NOMO-1 treated with DMSO at 0.1 percent for 48 hours (cell line): ENCODE results near the gene LEFTY1.

Experiments
- DNase-seq: peaks from one replicate; lab custom pipeline; 2025; ENCODE audit not compliant: unreplicated experiment; lab: John Stamatoyannopoulos, UW

Gene LEFTY1

GRCh38 chr1:225917101-225917500, 28.2 kb upstream of the LEFTY1 start:
- no peak for DNase-seq

GRCh38 chr1:225915538-225915991, 26.6 kb upstream of the LEFTY1 start:
- DNase-seq = no peak

DNA sequence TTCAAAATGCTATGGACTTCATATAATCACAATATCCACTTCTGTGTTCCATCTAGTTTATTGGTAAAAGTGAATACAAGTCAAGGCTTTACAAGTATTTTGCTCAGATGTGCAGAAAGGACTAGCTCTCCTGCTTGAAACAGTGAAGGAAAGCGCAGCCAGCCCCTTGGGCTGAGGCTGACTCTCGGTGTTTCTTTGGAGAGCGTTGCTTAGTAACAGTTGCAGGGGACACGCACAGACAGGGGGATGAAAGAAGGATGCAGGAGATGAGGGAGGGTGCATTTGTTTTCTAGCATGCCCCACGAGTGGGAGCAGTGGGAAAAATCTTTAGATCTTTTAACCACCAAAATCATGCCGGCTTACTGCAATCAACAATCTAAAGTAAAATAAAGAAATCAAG, 26.0 kb upstream of the LEFTY1 start:
- DNase-seq = no peak

DNA sequence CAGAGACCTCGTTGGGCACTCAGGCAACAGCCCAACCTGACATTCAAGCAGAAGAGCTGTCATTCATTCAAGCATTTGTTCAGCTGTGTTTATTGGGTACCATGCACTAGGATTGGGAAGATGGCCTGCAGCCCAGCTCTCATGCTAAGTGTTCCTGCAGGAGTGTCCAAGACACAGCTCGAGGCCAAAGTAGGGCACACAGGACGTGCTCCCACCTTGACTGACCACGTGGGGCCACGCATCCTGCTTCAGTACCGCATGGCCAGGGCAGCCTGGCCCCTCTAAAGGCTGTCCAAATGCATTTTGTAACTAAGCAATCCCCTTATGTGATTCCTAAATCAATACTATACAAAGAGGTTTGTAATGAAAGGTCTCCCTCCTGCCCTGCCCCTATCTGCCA, 25.4 kb upstream of the LEFTY1 start:
- DNase-seq = no peak

GRCh38 chr1:225911191-225912130, 22.5 kb upstream of the LEFTY1 start:
- no peak for DNase-seq

DNA sequence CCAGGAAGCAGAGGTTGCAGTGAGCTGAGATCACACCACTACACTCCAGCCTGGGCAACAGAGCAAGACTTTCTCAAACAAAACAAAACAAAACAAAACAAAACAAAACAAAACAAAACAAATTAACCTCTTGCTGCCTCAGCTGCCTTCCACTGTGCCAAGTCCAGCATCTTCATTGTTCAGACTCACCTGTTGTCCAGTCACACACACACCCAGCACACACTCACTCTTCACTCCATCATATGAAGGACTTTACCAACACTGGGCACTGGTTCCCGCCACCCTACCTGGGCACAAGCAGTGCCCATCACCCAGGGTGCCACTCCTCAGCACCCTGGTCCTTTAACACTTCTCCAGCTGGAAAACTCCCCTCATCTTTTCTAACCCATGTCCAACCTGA, 20.5 kb upstream of the LEFTY1 start:
- DNase-seq = no peak

GRCh38 chr1:225908773-225909172, 19.8 kb upstream of the LEFTY1 start:
- no peak for DNase-seq

- no peak for DNase-seq
Measured at GRCh38 chr1:225908013-225908640, 19.2 kb upstream of the LEFTY1 start.

GRCh38 chr1:225907341-225907740, 18.4 kb upstream of the LEFTY1 start:
- no peak for DNase-seq

GRCh38 chr1:225906467-225906866, 17.5 kb upstream of the LEFTY1 start:
- DNase-seq = no peak

GRCh38 chr1:225903623-225904022, 14.7 kb upstream of the LEFTY1 start:
- DNase-seq = no peak

GRCh38 chr1:225899044-225899925, 10.3 kb upstream of the LEFTY1 start:
- DNase-seq = no peak

DNA sequence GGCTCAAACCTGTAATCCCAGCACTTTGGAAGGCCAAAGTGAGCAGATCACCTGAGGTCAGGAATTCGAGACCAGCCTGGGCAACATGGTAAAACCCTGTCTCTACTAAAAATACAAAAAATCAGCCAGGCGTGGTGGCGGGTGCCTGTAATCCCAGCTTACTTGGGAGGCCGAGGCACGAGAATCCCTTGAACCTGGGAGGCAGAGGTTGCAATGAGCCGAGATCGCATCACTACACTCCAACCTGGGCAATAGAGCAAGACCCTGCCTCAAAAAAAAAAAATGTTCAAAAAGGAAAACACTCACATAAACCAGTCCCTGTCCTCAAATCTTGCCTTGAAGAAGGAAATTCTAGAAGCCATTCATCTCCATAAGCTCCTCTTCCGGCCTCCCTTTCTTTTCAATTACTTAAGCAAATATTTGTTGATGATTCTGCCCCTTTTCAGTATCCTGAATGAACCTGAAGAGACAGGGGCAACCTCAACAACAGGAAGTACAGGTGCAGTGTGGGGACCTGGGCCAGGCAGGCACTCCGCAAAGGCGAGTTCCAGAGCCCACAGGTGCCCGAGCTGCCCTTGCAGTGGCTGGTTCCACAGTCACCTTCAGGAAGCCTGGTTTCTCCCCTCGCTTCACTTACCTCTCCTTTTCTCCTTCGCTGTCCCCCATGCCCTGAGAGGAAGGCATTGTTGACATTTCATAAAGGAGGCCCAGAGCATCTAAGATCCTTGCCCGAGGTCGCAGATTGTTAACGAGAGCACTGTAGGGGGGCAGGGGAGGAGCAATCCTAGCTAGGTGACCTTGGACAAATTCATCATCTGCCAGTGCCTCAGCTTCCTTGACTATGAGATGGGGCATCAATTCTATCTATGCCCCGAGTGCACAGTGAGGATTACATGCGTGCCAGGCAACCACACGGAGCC, 8.9 kb upstream of the LEFTY1 start:
- DNase-seq = no peak

DNA sequence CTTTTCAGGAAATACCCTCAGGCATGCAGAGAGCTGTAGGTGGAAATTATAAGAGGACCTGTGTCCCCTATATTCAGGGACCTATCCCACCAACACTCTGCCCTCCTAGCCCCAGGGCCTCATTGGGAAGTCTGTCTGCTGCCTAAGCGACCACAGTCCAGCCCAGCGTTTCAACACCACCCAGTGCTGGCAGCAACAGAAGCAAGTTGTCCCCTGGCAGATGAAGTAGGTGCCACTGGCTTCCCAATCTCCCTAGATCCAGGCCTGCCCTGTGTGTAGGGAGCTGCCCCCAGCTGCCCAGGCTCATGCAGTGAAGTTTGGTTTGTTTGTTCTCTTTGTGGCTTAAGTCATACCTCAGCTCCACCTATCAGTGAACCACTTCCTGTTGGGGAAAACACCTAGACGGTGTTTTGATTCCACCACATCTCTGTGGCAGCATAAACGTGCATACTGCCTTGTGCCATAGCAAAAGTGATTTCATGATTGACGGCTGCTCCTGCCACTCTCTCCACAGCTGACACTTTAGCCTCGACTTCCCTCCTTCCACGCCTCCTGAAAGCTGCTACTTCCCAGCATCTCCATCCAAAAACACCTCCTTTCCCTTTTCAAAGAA, 8.1 kb upstream of the LEFTY1 start:
- DNase-seq = no peak

GRCh38 chr1:225896494-225896893, 7.5 kb upstream of the LEFTY1 start:
- DNase-seq = no peak

DNA sequence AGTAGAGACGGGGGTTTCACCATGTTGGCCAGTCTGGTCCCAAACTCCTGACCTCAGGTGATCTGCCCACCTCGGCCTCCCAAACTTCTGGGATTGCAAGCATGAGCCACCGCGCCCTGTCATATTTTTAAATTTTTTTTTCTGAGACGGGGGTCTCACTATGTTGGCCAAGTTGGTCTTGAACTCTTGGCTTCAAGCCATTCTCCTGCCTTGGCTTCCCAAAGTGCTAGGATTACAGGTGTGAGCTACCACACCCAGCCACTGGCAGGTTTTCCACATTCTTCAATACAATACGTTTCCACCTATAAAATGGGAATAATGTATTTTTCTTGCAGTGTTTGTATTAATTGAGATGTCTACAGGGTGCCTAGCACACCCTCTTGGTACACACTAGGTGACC, 3.4 kb upstream of the LEFTY1 start:
- DNase-seq = no peak

DNA sequence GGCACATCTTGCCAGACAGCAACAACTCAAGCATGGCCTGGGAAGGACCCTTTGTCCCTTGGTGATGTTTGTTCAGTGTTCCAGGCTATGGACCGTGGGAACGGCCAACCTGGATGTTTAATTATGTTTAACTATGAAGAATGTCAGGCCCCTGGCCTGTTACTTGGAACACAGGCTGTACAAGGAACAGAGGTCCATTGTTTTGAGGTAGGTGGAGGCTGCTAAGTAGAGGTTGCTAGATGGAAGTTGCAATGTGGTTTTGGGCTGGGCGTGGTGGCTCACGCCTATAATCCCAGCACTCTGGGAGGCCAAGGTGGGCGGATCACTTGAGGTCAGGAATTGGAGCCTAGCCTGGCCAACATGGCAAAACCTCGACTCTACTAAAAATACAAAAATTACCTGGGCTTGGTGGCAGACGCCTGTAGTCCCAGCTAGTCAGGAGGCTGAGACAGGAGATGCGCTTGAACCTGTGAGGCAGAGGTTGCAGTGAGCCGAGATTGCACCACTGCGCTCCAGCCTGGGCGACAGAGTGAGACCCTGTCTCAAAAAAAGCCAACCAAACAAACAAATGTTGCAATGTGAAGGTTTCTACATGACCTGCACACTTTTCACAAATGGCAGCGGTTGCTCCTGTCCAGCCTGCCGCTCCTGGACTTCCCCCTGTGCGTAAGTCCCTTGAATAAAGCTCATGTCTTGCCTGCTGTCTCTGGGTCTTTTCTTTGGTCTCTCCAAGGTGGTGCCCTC, 2.5 kb upstream of the LEFTY1 start:
- no peak for DNase-seq

DNA sequence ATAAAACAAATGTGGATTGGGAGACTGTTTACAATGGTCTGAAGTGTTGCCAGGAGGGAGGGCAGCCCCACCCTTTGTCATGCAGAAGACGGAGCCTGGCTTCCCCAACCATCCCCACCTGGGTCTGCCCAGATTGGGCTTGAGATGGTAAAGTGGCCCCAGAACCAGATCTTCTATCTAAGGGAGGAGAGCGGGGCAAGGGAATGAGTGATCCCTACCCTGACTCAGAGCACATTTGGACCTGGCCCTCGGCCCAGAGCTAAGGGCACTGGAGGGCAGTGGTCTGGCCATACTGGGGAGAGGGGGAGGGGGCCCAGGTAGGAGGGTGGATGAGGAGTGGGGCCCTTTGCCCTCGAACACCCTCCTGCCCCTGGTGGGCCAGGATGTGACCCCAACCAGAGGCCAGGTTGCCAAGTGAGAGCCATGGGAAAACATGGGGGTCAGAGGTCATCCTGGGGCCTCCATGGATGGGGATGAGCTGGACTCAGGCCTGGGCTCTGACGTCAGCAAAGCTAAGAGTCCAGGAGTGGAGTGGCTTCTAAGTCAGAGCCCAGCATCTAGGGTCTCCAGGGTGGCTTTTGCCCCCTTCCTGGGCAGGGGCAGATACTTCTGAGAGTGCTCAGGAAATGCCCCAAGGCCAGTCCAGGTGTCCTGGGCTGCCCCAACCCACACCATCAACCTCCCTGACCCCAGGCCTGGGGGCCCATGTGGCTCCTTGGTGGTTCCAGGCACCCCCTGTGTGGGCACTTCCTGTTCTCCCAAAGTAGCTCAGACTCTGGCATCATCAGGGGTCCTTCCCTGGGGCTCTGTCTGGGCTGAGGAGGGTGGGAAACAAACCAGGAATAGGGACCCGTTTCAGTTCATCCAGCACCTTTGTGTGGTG, 1.6 kb upstream of the LEFTY1 start:
- DNase-seq = no peak
